GM19328 (cell line): ENCODE results near the gene TMEM131L.

Experiments
- ATAC-seq: cut with Tn5 transposase; IDR thresholded peaks from one replicate; pipeline ENCODE4 v1.9.1; 2021; ENCODE audit warnings: mild to moderate bottlenecking, moderate library complexity; ENCODE audit not compliant: unreplicated experiment

TMEM131L gene

DNA sequence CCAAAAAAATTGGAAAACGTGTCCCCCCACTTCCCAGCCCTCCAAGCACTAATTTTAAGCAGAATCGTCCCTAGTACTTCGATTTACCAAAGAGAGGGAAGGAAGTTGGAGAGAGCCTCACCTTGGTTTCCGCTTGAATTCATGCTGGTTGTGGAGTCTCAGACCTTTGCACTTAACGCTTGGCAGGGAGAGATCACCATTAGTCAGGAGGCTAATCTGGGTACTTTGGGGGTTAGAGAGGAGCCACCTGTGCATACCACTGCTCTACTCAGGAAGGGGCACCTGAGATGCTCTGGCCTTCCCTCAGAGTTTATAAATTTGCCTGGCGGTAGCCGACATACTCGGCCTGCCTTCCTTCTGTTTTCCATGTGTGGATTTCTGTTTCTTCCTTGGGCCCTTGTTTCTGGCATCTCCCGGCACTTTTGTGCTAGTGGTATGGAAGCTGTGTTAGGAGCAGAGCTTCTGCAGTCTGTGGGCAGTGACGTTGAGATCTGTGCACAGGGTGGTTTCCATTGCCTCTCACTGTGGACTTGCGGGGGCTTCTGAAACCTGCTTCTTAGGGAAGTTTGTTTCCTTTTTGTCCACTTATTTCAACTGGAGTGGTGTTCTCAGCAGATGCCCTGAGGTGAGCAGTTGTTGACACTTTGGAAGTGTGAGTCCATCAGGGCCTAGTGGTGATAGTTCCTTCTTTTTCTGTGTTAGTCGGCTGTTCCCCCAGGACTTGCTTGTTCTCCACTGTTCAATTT lies 104.2 kb downstream of the TMEM131L start:
- peak; percentile 48 for ATAC-seq

DNA sequence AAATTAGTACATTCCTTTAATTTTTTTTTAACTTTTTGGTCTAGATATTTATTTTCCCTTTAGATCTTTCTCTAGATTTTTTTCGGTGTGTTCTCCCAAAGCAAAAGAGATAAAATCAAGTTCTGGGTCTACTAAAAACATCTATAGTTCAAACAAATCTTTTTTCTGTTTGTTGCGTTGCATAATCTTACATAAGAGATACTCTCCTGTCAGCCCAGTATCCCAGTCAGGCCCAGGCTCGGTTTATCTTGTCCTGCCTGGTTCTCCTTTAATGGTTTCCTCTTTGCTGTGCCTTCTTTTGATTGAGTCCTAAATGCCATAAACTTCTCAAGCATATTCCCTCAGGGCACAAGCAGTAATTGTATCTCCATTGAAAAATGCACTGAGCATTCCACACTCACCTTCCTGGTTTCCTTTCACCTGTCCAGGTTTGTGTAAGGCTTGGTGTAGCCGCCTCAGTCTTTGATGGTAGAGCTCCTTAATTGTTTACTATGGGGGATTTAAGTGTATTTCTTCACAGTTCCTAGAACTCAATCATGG lies 104.9 kb downstream of the TMEM131L start:
- ATAC-seq, result no peak

DNA sequence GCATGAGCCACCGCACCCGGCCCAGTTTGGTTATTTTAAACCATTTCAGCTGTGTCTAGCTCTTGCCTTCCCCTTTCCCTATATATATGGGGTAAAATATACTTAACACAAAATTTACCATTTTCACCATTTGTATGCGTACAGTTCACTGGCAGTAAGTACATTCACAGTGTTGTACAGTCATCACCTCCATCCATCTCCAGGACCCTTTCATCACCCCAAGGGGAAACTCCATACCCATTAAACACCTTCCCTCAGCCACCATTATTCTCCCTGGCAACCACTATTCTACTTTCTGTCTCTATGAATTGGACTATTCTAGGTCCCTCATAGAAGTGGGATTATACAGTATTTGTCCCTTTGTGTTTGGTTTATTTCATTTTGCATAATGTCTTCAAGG lies 106.4 kb downstream of the TMEM131L start:
- no peak for ATAC-seq

DNA sequence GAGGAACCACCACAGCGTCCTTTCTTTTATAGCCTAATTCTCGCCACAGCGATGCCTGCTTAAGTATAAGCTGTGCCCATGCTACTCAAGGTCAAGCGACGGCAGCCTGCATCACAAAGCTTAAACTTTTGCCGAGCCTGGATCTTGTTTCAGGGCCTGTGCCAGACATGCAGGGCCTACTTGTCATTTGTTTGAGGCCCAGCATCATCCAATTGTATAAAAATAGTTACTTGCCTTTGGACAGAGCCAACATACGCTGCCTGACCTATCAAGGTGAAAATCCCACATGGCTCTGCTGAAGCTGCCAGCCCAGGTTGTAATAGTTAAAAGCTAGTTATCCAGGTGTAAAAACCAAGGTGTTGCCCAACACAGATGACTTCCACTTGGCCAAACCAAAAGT lies 107.1 kb downstream of the TMEM131L start:
- ATAC-seq, result no peak

DNA sequence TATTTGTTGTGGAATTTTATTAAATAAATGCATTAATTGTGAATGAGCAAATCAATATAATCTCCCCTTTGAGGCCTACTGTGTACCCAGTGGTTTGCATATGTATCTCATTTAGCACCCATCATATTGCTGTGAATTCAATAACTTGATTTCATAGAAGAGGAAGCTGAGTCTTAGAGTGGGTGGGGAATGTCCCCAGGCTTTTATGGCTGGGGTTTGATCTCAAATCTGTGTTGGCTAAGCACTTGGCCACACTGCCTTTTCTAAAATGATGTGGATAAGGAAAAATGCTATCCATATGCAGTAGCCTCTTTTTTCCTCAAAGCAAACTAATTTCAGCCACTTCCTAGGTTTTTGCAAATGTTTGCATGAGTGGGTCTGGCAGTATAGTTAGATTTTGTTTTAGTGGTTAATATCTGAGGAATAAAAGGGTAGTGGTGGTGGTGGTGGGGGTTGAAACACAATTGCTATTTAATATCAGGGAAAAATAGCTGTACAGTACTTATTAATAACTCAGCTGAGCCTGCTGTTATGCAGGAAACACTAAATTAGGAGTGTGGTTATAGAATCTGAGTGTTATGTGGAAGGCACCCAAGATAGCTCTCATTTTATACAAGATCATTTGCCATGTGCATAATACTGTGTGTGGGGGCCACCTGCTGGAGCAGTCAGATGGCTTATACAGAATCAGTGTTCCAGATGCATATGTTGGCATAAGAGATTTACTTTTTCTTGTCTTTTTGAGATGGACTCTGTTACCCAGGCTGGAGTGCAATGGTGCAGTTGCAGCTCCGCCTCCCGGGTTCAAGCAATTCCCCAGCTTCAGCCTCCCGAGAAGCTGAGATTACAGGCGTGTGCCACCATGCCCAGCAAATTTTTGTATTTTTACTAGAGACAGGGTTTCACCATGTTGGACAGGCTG lies 108.0 kb downstream of the TMEM131L start:
- ATAC-seq, result peak; percentile 38

DNA sequence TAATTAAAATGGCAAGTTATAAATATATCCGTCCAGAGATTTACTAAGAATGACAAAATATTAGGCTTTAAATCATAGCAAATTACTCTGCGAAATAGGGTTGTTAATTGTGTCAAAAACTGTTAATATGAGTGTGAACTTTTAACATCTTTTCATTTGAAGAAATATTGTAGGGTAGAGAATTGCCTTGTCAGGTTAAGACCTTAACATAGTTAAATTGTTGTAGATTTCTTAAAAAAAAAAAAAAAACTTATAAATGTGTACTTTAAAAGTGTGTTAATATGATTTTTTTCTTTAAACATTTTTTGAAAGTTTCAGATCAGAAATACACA lies 110.2 kb downstream of the TMEM131L start:
- no peak for ATAC-seq

DNA sequence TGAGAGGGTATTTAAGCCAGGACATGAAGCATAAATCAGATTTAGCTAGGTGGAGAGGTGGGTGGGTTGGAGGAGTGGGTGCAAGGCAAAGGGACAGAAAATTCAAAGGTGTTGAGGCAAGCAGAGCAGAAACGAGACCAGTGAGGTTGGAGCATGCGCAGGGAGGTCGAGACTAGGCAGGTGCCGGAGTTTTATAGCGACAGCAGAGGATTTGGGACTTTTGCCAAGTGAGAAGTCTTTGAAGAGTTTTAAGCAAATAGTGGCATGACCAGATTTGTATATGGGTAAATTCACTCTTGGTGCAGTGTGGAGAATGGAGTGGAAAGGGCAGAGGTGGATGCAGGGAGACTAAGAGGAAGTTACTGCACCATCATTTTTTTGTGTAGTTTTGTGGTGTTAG lies 110.9 kb downstream of the TMEM131L start:
- no peak for ATAC-seq

DNA sequence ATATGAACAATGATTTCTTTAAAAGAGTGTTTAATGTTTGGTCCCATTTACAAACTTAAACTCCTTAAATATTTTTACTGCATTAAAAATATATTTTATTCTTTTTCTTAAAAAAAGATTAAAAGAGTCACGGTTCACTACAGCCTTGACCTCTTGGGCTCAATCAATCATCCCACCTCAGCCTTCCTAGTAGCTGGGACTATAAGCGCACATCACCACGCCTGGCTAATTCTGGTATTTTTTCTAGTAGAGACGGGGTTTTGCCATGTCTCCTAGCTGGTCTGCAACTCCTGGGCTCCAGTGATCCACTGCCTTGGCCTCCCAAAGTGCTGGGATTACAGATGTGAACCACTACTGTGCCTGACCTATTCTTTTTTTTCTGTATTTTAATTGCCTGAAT lies 113.2 kb downstream of the TMEM131L start:
- no peak for ATAC-seq

DNA sequence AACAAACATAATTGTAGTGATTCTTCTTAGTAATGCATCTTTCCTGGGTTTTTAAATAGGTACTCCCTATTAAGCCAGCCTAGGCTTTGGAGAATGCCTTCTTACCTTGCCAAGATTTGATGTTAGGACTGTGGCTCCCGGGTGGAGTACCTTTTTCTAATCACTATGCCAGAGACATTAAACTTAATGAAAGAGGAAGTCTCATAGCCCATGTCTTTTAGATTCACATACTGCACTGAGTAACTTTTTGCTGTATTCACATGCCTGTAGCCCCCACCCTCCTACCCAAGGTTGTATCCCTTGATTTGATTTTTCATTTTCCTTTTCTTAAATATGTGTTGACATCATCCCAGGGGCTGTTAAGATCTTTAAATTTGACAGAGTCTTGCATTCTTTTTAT lies 113.7 kb downstream of the TMEM131L start:
- no peak for ATAC-seq

DNA sequence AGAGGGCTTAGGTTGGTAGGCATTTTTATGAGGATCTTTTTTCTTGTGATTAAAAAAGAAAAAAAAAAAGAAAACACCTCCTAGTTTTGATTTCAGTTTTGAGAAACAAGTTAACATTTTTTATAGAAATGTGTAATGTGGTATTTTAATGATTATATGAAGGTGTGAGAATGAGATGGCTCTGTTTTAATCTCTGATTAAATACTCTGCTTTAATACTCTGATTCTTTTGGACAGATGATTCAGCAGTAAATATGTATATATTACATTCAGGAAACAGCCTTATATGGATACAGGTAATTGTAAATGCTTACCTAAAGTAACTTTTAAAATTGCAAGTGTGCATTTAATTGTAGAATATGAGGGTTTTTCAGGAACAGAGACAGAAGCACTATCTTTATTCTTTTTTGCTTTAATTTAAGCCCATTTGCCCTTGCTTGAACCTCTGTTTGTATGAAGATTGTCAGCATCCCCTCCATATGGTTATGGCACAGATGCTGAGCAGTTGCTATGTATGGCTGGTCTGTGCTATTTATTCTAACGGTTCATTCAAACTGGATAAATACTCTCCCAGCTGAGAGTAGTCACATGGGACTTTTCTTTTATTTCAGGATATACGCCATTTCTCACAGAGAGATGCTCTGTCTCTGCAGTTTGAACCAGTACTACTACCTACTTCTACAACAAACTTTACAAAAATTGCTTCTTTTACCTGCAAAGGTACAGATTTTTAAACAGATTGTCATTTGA lies 117.0 kb downstream of the TMEM131L start:
- ATAC-seq, result no peak

DNA sequence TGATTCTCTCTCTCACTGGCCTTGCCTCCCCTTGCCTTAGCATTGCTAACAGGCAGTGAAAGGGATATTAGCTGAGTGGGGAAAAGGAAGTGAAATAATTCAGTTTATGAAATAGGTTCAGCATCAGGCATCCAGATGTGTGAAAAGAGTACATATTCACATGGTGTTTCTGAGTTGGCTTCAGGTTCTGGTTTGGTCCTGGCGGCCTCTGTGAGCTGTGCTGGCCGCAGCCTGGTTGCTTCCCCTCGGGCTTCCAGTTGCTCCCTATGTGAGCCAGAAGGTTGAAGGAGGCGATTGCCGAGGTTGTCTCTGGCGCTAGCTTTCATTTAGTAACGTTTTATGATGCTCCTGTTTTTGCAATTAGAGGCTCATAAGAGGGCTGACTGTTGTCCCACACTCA lies 118.9 kb downstream of the TMEM131L start:
- no peak for ATAC-seq

DNA sequence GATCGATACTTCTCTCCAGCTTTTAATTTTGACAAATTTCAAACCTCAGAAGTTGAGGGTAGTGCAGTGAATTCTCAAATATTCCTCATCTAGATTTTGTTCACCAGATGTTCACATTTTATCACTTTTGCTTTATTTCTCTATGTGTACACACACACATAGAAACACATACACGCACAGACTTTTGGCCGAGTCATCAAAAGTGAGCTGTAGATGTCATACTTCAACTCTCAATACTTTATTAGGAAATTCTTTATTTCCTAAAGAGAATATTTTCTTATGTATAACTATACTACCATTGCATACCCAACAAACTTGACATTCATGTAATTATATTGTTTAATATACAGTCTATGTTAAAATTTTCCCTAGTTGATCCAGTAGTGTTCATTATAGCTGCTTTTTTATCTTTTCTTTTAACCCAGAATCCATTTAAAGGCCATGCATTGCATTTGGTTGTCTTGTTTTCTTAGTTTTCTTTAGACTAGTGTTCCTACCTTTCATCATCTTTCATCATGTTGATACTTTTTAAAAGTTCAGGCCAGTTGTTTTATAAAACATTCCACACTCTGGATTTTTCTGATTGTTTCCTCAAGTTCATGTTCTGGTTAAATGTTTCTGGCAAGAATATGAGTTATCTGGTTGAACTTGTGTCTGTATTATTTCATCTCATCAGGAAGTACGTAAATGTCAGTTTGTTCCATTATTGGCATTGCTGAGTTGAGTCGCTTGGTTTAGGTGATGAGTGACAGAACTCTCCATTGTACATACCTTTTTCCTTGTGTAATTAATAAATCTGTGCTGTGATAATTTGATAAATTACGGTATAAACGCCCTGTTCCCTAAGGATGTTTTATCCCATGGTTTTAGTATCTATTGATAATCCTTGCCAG lies 123.8 kb downstream of the TMEM131L start:
- no peak for ATAC-seq

DNA sequence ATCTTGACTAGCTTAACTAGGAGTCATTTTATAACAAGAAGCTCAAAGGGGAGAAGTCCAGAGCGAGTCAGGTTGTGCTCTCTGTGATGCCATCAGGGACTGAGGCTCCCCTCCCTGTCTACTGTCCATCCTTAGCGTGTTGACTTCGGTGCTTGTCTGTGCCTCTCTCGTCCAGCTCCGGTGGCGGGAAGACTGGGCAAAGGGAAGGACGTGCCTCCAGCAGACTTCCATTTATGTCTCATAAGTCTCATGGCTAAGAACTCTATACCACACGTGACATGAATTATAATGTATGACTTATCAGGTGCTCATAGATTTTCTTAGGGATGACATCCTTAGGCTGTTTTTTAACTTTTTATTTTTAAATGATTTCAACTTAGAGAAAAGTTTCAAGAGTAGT lies 125.3 kb downstream of the TMEM131L start:
- no peak for ATAC-seq

DNA sequence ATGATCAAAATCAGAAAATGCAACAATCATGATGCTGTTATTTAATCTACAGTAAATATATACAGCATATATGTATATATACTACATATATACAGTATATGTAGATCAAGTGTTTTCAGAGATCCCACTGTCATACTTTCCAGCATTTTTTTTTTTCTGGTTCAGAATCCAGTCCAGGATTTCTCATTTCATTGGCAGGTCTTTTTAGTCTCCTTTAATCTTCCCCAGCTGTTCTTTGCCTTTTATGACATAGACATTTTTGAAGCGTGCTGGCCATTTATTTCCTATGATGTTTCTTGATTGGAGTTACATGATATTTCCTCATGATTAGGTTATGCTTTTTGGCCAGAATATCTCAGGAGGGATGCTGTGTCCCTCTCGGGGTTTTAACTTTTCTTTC lies 125.9 kb downstream of the TMEM131L start:
- no peak for ATAC-seq

DNA sequence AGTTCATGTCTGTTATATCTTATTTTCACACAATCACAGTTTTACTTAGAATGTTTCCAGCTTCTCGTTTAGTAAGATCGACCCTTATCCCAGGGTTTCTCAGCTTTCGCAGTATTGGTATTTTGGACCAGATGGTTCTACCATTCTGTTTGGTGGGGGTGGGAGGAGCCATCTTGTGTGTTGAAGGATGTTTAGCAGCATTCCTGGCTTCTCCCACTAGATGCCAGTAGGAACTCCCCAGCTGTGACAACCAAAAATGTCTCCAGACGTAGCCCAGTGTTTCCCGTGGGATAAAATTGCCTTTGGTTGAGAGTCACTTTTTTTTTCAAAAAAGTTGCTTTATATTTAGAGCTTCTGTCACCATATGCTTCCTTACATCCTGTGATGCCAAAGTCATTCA lies 127.0 kb downstream of the TMEM131L start:
- no peak for ATAC-seq

DNA sequence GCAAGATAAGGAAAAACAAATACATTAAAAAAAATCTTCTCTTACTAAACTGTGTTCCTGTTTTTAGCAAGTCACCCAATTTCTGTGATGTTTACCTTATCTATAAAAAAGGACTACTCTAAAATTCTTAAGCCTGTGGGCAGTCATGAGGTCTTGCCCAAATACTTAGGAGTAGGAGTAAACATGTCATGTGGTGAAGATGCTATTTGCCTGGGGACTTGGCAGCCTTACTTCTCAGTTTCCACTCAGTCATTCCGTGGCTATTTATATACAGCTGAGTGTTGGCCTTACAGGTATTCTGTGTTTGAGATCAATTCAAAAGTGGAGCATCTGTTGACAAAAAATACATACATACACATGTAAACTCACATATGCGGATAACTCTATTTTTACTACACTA lies 128.1 kb downstream of the TMEM131L start:
- no peak for ATAC-seq

DNA sequence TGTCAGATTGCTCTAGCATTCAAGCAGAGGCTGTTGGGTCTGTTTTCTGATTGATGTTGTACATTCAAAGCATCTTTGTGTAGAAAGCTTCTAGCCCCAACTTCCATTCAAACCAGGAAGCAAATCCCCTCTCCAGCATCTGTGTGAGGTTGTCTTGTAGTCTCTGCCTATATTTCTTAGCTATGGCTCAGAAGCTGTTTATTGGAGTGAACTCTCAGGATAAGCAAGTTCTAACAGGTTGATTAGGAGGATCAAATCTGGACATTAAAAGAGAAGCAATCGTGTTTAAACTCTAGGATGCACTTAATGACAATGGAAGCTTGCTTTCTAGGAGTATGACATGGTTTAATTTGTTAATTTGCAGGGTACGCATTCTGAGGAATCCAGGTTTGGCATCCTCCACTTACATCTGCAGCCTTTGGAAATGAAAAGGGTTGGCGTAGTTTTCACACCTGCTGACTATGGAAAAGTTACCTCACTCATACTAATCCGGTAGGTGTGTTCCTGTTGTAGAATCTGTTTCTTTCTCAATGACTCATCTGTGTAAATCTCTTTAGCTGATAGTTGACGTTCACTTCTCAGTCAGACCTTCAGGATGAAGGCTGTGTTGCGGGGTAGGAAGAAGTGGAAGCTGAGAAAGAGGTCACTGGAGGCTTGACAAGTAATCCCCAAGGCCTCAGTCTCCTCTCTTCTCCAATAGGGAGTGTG lies 129.9 kb downstream of the TMEM131L start:
- ATAC-seq, result no peak

DNA sequence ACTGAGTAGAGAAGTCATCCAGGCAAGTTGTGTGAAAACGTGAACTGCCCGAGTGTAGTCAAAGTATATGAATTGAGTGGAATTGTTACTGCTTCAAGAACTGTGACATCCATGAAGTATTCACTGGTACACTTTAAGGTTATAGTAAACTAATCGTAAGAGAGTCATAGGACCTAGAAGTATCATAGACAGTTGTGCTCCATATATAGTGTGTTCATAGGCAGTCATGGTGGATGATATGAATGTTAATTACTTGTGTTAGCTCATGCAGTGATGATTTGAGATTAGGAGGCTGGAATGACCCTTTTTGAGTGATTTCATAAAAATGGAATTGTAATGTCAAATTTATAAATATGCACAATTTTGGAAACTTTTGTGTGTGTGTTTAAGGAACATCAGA lies 136.6 kb downstream of the TMEM131L start:
- ATAC-seq, result no peak

DNA sequence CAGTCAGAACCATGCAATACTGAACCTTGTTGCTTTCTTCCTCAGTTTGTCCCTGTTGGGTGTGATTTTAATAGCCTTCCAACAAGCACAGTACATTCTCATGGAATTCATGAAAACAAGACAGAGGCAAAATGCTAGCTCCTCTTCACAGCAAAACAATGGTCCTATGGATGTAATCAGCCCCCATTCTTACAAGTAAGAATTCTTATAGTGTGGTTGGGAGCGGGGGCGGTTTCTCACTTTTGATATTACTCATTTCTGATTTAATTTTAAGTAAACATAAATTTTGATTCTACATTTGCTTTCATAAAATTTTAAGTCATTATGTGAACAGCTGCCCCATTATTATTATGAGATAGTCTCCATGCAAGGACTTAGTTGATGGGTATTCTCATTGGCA lies 137.1 kb downstream of the TMEM131L start:
- ATAC-seq, result no peak

DNA sequence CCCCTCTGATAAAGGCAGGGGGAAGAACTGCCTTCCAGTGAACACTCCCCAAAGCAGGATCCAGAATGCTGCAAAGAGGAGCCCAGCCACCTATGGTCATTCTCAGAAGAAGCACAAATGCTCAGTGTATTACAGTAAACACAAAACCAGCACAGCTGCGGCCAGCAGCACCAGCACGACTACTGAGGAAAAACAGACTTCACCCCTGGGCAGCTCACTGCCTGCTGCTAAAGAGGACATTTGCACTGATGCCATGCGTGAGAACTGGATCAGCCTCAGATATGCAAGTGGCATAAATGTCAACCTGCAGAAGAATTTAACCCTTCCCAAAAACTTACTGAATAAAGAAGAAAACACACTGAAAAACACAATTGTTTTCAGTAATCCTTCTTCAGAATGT lies 137.7 kb downstream of the TMEM131L start:
- no peak for ATAC-seq
